ENCODE data around the gene KRT7.

- TF ChIP-seq CTCF (IDR thresholded peaks at IDR 0.05; ENCODE audit: insufficient read depth, low read length) (no peak), POLR2AphosphoS5 (IDR thresholded peaks at IDR 0.05; ENCODE audit: low read depth) (no peak), GABPA (IDR thresholded peaks at IDR 0.05; ENCODE audit: low read depth) (no peak)
Measured at GRCh38 chr12:52206304-52207040, 26.6 kb upstream of the KRT7 start.
